NCI-H128 (cell line): ENCODE measurements around the gene TAL1.

Source experiments
- DNase-seq: peaks from one replicate; lab custom pipeline; 2025; ENCODE audit not compliant: unreplicated experiment; lab: John Stamatoyannopoulos, UW

TAL1 gene

GRCh38 chr1:47178020-47178419, 54.0 kb downstream of the TAL1 start:
- DNase-seq: no peak

GRCh38 chr1:47175227-47175934, 56.6 kb downstream of the TAL1 start:
- peak; percentile 27 for DNase-seq

- no peak for DNase-seq
These were observed 57.4 kb downstream of the TAL1 start for GRCh38 chr1:47174656-47175020.

GRCh38 chr1:47172782-47173181, 59.2 kb downstream of the TAL1 start:
- DNase-seq: no peak
